CD4-positive, alpha-beta T cell (primary cell): ENCODE data around the gene PPP1R26. TPM values are rescaled to one million over a fixed set of nuclear protein-coding genes. Genes with fewer than 3 reads are reported as not detected.

Experiments used
- ATAC-seq: fragments of 200-7000 bp; cut with Tn5 transposase; one replicate; pipeline ENCODE4 v1.10.0; 2022; ENCODE audit warnings: mild to moderate bottlenecking; ENCODE audit not compliant: poor library complexity
- CTCF ChIA-PET: fragments of 350-600 bp; sonication (Branson Sonifier 250); formaldehyde crosslinking; loops from one replicate; lab custom pipeline; 2021; ENCODE audit warnings: antibody characterized with exemption, inconsistent platforms; lab: Charles Lee
- POLR2A ChIA-PET: fragments of 350-600 bp; sonication (Branson Sonifier 250); formaldehyde crosslinking; loops from one replicate; lab custom pipeline; 2021; ENCODE audit warnings: antibody characterized with exemption, inconsistent platforms; lab: Charles Lee
- DNase-seq, 14 experiments: peaks; one replicate each; pipeline ENCODE4 v3.0.0-alpha.2; 2013 to 2020; ENCODE audit warnings: mixed read lengths in 2 of 14
- H3K27ac ChIP-seq, 2 donors: one replicate each; pipeline versions ENCODE4 v1.5.1 to v1.7.0; 2013; ENCODE audit warnings: low read length in 2 of 2, low read depth in 1 of 2, mild to moderate bottlenecking in 1 of 2
- H3K27me3 ChIP-seq, 2 experiments: 1 replicate in 1 of 2; 2 replicates in 1 of 2; pipeline versions ENCODE4 v1.6.1 to v1.7.0; 2013; ENCODE audit warnings: low read length in 2 of 2, control low read depth in 1 of 2, mild to moderate bottlenecking in 1 of 2, moderate library complexity in 1 of 2; ENCODE audit not compliant: insufficient read depth in 2 of 2, control insufficient read depth in 1 of 2
- H3K36me3 ChIP-seq: one replicate; pipeline ENCODE4 v1.6.1; 2013; ENCODE audit warnings: low read length, control low read depth; ENCODE audit not compliant: insufficient read depth
- H3K4me1 ChIP-seq: one replicate; pipeline ENCODE4 v1.6.1; 2013; ENCODE audit warnings: low read length, control low read depth; ENCODE audit not compliant: insufficient read depth
- H3K4me3 ChIP-seq: one replicate; pipeline ENCODE4 v1.5.1; 2013; ENCODE audit warnings: mild to moderate bottlenecking, low read length, moderate library complexity
- H3K9me3 ChIP-seq, 2 experiments: 1 replicate in 1 of 2; 2 replicates in 1 of 2; pipeline versions ENCODE4 v1.6.1 to v1.7.0; 2013; ENCODE audit warnings: low read length in 2 of 2, mild to moderate bottlenecking in 2 of 2, control low read depth in 1 of 2, moderate library complexity in 1 of 2; ENCODE audit not compliant: control insufficient read depth in 1 of 2, insufficient read depth in 1 of 2
- H3K27ac Mint-ChIP-seq: one replicate; pipeline ENCODE4 v1.8.0; 2020; ENCODE audit warnings: mixed read lengths
- H3K27me3 Mint-ChIP-seq: one replicate; pipeline ENCODE4 v1.8.0; 2021; ENCODE audit warnings: mixed read lengths
- H3K36me3 Mint-ChIP-seq: one replicate; pipeline ENCODE4 v1.8.0; 2021; ENCODE audit warnings: low read depth, mixed read lengths
- H3K4me1 Mint-ChIP-seq: one replicate; pipeline ENCODE4 v1.8.0; 2021; ENCODE audit warnings: low read depth, mixed read lengths
- H3K4me3 Mint-ChIP-seq: one replicate; pipeline ENCODE4 v1.8.0; 2020; ENCODE audit warnings: mild to moderate bottlenecking, mixed read lengths
- H3K9me3 Mint-ChIP-seq: one replicate; pipeline ENCODE4 v1.8.0; 2020; ENCODE audit warnings: mixed read lengths
- CTCF ChIP-seq: fragments of 200-600 bp; IDR thresholded peaks from one replicate; pipeline ENCODE4 v1.8.0; 2022; ENCODE audit warnings: antibody characterized with exemption, mild to moderate bottlenecking
- intact Hi-C, 2 experiments: fragments of 100-400 bp; cut with DNase I in 1 of 2; cut with micrococcal nuclease in 1 of 2; formaldehyde crosslinking; loops; one replicate each; pipeline versions ENCODE4 v1.15.1 to v1.9.0; 2023 to 2025; cut with DNase I, micrococcal nuclease
- total RNA-seq, 174 experiments: library from RNA in 2 of 174; stranded (reverse) in 2 of 174; gene quantifications; one replicate each; pipeline ENCODE4 v1.2.3 and lab custom pipeline; 2021 to 2026

PPP1R26 gene
- total RNA-seq, 2 experiments from 2014 or later, result 0.27 to 0.47 TPM

- no peaks in the 10 kb centered on the region for H3K36me3 ChIP-seq
- no peak for TF ChIP-seq CTCF
- ChIA-PET CTCF (no interaction called here), POLR2A (no interaction called here)
- peaks cover 14% of the 10 kb centered on the region for H3K27me3 Mint-ChIP-seq
- H3K27me3 ChIP-seq, result peaks cover 2 to 5% of the 10 kb centered on the region in 2 experiments
- H3K4me1 ChIP-seq, result peaks cover 4% of the 10 kb centered on the region
- ATAC-seq (no peak), DNase-seq (no peak)
- no peaks in the 10 kb centered on the region for H3K4me1 Mint-ChIP-seq
- no peaks in the 10 kb centered on the region for H3K36me3 Mint-ChIP-seq
- H3K27ac Mint-ChIP-seq, result no peak overlapping the region
- H3K9me3 ChIP-seq, result no peaks in the 10 kb centered on the region
- intact Hi-C loops, result no loop called here
- H3K4me3 ChIP-seq, result no peak overlapping the region
- no peak overlapping the region for H3K4me3 Mint-ChIP-seq
- no peaks in the 10 kb centered on the region for H3K9me3 Mint-ChIP-seq
- H3K27ac ChIP-seq, result no peak overlapping the region
These were observed 37.8 kb downstream of the PPP1R26 start for GRCh38 chr9:135517407-135517822.

GRCh38 chr9:135519179-135519971 is 39.8 kb downstream of the PPP1R26 start:
- Mint-ChIP-seq H3K27me3 (peaks cover 14% of the 10 kb centered on the region), H3K27ac (no peak overlapping the region), H3K4me1 (no peaks in the 10 kb centered on the region), H3K4me3 (no peak overlapping the region), H3K36me3 (no peaks in the 10 kb centered on the region), H3K9me3 (no peaks in the 10 kb centered on the region)
- peaks cover 4 to 5% of the 10 kb centered on the region in 2 experiments for H3K27me3 ChIP-seq
- ATAC-seq, result no peak
- intact Hi-C loops, result no loop called here
- DNase-seq, result no peak
- H3K36me3 ChIP-seq, result no peaks in the 10 kb centered on the region
- H3K9me3 ChIP-seq, result no peaks in the 10 kb centered on the region
- CTCF ChIA-PET, result interaction anchor here (0.6 kb wide), 1 partner anchor 20 kb away, joined by 3 read pairs; no protein-coding TSS in a partner anchor
- H3K4me1 ChIP-seq, result peaks cover 4% of the 10 kb centered on the region
- POLR2A ChIA-PET, result no interaction called here
- H3K27ac ChIP-seq, result no peak overlapping the region
- H3K4me3 ChIP-seq, result no peak overlapping the region
- no peak for TF ChIP-seq CTCF

- Histone ChIP-seq H3K36me3 (no peaks in the 10 kb centered on the region), H3K4me1 (peaks cover 4% of the 10 kb centered on the region), H3K4me3 (no peak within 1 kb of the TSS), H3K9me3 (no peaks in the 10 kb centered on the region), H3K27ac (no peak within 1 kb of the TSS), H3K27me3 (peaks cover 2 to 5% of the 10 kb centered on the region in 2 experiments)
- H3K27ac Mint-ChIP-seq, result no peak within 1 kb of the TSS
- TF ChIP-seq CTCF, result no peak
- no peak for DNase-seq
- H3K9me3 Mint-ChIP-seq, result no peaks in the 10 kb centered on the region
- H3K4me1 Mint-ChIP-seq, result no peaks in the 10 kb centered on the region
- no peak within 1 kb of the TSS for H3K4me3 Mint-ChIP-seq
- ChIA-PET CTCF (no interaction called here), POLR2A (no interaction called here)
- intact Hi-C loops, result no loop called here
- peaks cover 14% of the 10 kb centered on the region for H3K27me3 Mint-ChIP-seq
- H3K36me3 Mint-ChIP-seq, result no peaks in the 10 kb centered on the region
- no peak for ATAC-seq
These were observed 41.5 kb downstream of the PPP1R26 start, which contains the start of gene LCN1 for GRCh38 chr9:135520916-135521607. Gene LCN1 (plus strand): TSS chr9:135521440. CDS start chr9:135521498, 58 bp downstream.
